Fibroblast of upper back skin (primary cell): Measurements from ENCODE around the gene UGT3A2.

Experiments
- DNase-seq: peaks from one replicate; pipeline ENCODE4 v3.0.0-alpha.2; 2013

The UGT3A2 gene

GRCh38 chr5:35999547-35999946 is 67.1 kb downstream of the UGT3A2 start:
- DNase-seq: no peak

- DNase-seq: no peak
These were observed 70.6 kb downstream of the UGT3A2 start for GRCh38 chr5:35996076-35996475.

- no peak for DNase-seq
These were observed 75.6 kb downstream of the UGT3A2 start, which contains the start of gene UGT3A1 for GRCh38 chr5:35990941-35991611. Gene UGT3A1 (minus strand): TSS chr5:35991390. CDS start chr5:35991240, 150 bp downstream.

DNA sequence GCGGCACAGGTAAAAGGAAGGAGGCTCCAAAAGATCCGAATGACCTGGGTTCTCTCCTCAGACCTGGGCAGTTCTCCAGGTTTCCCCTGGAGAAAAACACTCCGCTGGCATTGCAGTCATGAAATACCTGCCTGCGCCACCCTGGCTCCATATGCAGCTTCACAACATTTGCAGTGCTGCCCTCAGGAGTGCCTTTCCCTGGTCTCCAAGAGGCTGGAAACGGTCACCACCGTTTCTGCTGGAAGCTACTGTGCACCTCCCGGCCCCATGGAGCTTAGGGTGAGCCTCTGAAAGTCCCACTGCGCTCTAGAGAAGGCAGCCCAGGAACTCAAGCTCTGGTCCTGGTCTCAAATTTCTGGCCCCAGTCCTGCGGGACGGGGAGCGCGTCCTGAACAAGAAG is 76.2 kb downstream of the UGT3A2 start:
- DNase-seq: no peak

GRCh38 chr5:35988529-35988928 is 78.2 kb downstream of the UGT3A2 start:
- DNase-seq: no peak

DNA sequence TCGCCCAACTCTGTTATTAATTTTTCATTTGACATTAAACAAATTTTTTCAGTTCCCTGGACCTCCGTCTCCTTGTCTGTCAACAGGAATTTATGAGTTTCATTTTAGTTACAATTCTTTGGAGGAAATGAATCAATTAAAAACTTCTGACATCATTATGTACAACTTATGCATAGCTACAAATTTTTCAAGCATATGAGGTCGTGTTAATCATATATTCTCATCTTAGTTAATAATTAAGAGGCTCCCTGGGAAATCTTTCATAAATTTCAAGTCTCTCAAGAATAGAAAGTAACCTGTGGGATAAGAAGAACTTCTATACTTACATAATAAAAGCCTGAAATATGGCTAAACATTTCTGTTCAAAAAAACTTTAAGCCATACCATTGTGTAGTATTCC is 78.9 kb downstream of the UGT3A2 start:
- DNase-seq: no peak
